Bronchial epithelial cell (primary cell): ENCODE measurements around the gene CEACAM21. TPM values are rescaled to one million over a fixed set of nuclear protein-coding genes. Genes with fewer than 3 reads are reported as not detected.
"Not testable (repeated sequence)": the region's sequence is repeated elsewhere in the genome, so short reads cannot be mapped to it uniquely, and the experiment has no call there.

Source experiments
- DNase-seq: peaks from one replicate; pipeline ENCODE4 v3.0.0-alpha.2; 2010; ENCODE audit warnings: low read depth
- FAIRE-seq: peaks from 2 replicates; lab custom pipeline; 2011; peaks lifted over from hg19 to GRCh38; lab: Jason Lieb, UNC
- H3K27me3 ChIP-seq: 2 replicates; pipeline ENCODE4 v1.5.1; 2011; ENCODE audit warnings: low read length; ENCODE audit not compliant: control insufficient read depth, insufficient read depth
- H3K36me3 ChIP-seq: 2 replicates; pipeline ENCODE4 v1.5.1; 2011; ENCODE audit warnings: low read length; ENCODE audit not compliant: control insufficient read depth, insufficient read depth
- H3K4me3 ChIP-seq: 2 replicates; pipeline ENCODE4 v1.5.1; 2011; ENCODE audit warnings: mild to moderate bottlenecking, low read depth, low read length, control low read depth
- CTCF ChIP-seq: IDR thresholded peaks from 2 replicates; pipeline ENCODE4 v1.5.1; 2011; ENCODE audit warnings: mild to moderate bottlenecking, moderate library complexity, low read length, control low read depth, inconsistent platforms; ENCODE audit not compliant: insufficient read depth, severe bottlenecking
- total RNA-seq: library from RNA; depleted of rRNA; stranded (reverse); fragments of >200 nt; gene quantifications from 2 replicates; pipeline ENCODE4 v1.2.1, GENCODE V29; 2014

Gene CEACAM21
- total RNA-seq, 1 donor from 2014 or later, result not detected

- Histone ChIP-seq H3K4me3 (no peak overlapping the region), H3K27me3 (peaks cover 7% of the 10 kb centered on the region), H3K36me3 (no peaks in the 10 kb centered on the region)
- FAIRE-seq (no peak), DNase-seq (no peak)
- no peak for TF ChIP-seq CTCF
These were observed 5.8 kb upstream of the CEACAM21 start for GRCh38 chr19:41570179-41570578.

DNA sequence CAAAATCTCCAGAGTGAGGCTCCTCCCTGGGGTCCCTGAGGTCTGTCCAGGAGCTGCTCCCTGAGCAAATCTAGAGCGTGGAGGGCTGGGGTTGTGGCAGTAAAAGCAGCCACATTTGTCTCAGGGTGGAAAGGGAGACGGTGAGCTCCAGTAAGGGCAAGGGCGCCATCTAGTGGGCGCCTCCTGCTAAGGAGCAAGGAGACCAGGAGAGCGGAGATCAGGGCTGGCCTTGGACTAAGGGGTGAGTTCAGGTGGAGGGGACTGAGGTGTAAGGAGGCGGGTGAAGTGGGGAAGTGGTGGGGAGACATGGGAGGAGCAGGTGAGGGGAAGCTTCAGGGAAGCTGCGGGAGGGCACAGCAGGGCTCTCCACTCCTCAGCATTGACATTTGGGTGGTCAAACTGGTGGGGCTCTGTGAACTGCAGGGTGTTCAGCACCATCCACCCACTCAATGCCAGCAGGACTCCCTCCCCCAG lies 5.3 kb upstream of the CEACAM21 start:
- Histone ChIP-seq H3K4me3 (no peak overlapping the region), H3K36me3 (no peaks in the 10 kb centered on the region), H3K27me3 (peaks cover 6% of the 10 kb centered on the region)
- DNase-seq (peak; percentile 47), FAIRE-seq (peak; percentile 73)
- peak; percentile 92 for TF ChIP-seq CTCF

DNA sequence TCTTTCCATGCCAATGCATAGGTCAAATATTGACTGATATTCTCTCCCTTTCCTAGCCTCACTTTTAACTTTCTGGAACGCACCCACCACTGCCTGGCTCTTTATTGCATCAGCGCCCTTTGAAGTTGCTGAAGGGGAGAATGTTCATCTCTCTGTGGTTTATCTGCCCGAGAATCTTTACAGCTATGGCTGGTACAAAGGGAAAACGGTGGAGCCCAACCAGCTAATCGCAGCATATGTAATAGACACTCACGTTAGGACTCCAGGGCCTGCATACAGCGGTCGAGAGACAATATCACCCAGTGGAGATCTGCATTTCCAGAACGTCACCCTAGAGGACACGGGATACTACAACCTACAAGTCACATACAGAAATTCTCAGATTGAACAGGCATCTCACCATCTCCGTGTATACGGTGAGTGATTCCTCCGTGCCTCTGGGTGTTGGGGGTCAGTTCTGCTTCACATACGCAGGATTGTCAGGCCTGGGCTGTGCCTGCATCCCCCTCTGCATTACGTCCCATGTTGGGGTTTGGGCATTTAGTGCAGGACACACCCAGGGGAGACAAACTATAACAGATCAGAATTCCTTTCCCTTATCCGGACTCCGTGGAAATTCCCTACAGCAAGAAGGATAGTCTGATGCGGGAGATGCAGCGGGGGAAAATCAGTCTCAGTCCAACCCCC lies 1.3 kb downstream of the CEACAM21 start:
- peak; percentile 81 for FAIRE-seq
- Histone ChIP-seq H3K27me3 (peaks cover under 1% of the 10 kb centered on the region), H3K36me3 (no peaks in the 10 kb centered on the region), H3K4me3 (no peak overlapping the region)
- TF ChIP-seq CTCF, result no peak
- no peak for DNase-seq

DNA sequence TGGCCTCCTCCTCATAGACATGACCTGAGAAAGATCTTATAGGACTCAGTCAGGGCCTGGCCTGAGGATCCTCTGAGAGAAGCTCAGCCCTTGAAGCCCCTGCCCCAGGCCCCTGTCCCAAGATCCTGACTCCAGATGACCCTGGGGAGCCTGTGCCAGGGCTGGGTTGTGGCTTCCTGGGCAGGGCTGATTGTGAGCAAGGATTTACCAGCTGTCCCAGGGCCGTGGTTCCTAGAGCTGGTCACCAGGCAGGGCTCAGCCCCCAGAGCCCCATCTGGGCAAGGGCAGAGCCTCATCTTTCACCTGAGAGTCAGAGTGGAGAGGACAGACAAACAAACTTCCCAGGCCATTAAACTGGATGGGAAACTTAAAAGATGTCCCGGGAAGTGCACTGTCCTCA lies 1.9 kb downstream of the CEACAM21 start:
- H3K27me3 ChIP-seq, result no peaks in the 10 kb centered on the region
- TF ChIP-seq CTCF, result no peak
- no peak overlapping the region for H3K4me3 ChIP-seq
- H3K36me3 ChIP-seq, result no peaks in the 10 kb centered on the region
- DNase-seq (no peak), FAIRE-seq (no peak)

DNA sequence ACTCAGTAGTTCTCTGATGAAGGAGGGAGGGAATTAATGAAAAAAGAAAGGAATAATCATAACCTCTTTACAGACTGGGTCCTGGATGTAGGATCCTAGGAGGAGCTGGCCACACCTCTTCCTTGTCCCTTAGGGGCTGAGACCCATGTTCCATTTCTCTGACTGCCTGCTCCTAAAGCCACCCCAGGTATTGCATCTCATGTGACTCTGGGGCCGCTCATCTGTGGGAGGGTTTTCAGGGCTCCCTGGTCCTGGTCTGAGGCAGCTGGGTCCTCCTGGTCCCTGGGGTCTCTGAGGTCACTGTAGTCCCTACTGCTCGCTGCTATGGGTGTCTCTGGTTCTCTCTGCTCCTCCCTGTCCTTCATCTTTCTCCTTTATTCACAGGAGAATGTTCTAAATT lies 2.9 kb downstream of the CEACAM21 start:
- H3K27me3 ChIP-seq, result no peaks in the 10 kb centered on the region
- no peak for DNase-seq
- FAIRE-seq, result no peak
- H3K4me3 ChIP-seq, result no peak overlapping the region
- no peak for TF ChIP-seq CTCF
- H3K36me3 ChIP-seq, result no peaks in the 10 kb centered on the region

DNA sequence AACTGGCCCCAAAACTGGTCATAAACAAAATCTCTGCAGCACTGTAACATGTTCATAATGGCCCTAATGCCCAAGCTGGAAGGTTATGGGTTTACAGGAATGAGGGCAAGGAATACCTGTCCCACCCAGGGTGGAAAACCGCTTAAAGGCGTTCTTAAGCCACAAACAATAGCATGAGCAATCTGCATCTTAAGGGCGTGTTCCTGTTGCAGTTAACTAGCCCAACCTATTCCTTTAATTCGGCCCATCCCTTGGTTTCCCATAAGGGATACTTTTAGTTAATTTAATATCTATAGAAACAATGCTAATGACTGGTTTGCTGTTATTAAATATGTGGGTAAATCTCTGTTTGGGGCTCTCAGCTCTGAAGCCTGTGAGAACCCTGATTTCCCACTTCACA lies 5.1 kb downstream of the CEACAM21 start:
- not testable (repeated sequence) for H3K4me3 ChIP-seq, H3K27me3 ChIP-seq, H3K36me3 ChIP-seq, DNase-seq, FAIRE-seq

DNA sequence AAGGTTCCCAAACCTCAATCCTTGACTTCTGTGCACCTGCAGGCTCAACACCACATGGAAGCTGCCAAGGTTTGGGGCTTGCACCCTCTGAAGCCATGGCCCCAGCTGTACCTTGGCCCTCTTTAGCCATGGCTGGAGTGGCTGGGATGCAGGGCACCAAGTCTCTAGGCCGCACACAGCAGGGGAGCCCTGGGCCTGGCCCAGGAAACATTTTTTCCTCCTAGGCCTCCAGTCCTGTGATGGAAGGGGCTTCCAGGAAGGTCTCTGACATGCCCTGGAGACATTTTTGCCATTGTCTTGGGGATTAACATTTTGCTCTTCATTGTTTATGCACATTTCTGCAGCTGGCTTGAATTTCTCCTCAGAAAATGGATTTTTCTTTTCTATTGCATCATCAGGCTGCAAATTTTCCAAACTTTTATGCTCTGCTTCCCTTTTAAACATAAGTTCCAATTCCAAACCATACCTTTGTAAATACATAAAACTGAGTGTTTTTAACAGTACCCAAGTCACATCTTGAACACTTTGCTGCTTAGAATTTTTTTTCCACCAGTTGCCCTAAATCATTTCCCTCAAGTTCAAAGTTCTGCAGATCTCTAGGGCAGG lies 6.7 kb downstream of the CEACAM21 start:
- FAIRE-seq, H3K4me3 ChIP-seq, H3K27me3 ChIP-seq, H3K36me3 ChIP-seq, DNase-seq: not testable (repeated sequence)
